Mesenteric fat pad (tissue), 1 donor: ENCODE measurements around the gene CPNE1. TPM values are rescaled to one million over a fixed set of nuclear protein-coding genes. Genes with fewer than 3 reads are reported as not detected.

Experiments used
- DNase-seq: peaks from one replicate; pipeline ENCODE4 v3.0.0-alpha.2; 2020; ENCODE audit warnings: low spot score
- total RNA-seq: library from RNA; stranded (reverse); fragmentation: NEBNext Ultra II Directional; extraction: Animal tissue kit (Norgen Biotek cat#: 25700); gene quantifications from one replicate; pipeline ENCODE4 v1.2.1, GENCODE V29; 2021
- donor health status: DM: yes; HTN: yes; CAD: no.

The CPNE1 gene
- total RNA-seq, 1 donor from 2014 or later, result 126 TPM

DNA sequence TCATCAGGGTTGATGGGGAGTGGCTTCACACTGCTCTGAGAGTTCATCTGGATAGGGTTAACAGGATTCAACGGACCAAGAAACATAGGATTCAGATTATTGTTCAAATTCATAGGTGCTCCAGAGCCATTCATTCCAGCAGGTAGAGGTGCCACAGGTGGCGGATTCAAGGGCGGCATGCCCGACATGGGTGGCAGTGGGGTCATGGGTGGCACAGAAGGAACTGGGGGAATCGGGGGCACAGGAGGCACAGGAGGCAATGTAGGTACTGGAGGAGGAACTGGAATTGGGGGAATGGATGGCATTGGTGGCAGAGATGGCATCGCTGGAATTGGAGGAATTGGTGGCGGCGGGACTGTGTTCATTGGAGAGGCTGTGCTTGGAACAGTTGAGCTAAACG is 10.3 kb downstream of the CPNE1 start:
- no peak for DNase-seq

DNA sequence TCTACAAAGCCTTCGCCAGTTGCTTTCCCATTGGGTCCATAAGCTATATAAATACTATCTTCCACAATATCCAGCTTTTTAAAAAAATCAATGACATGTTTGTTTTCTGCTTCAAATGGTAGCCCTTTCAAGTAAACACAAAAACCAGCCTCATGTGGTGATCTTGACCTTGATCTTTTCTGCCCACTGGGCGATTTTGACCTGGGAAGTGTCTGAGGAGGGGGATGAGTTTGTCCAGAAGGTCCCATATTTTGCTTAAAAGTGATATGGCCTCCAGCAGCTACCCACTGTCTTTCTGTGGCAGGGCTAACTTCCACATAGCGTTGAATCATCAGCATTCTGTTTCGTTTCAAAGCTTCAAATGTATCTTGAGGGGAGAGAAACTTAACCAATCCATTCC is 10.8 kb downstream of the CPNE1 start:
- DNase-seq, result no peak

DNA sequence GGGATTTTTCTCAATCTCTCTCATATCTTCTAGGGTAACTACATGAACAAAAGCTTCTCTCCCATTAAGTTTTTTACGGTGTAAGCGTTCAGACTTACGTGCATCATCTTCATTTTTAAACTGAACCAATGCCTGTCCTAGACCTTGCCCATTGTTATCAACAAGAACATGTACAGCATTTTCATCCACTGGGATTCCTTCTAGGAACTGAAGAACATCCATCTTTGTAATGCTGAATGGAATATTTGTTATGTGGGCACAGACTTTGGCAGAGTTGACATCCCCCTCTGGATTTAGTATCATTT is 11.3 kb downstream of the CPNE1 start:
- no peak for DNase-seq

DNA sequence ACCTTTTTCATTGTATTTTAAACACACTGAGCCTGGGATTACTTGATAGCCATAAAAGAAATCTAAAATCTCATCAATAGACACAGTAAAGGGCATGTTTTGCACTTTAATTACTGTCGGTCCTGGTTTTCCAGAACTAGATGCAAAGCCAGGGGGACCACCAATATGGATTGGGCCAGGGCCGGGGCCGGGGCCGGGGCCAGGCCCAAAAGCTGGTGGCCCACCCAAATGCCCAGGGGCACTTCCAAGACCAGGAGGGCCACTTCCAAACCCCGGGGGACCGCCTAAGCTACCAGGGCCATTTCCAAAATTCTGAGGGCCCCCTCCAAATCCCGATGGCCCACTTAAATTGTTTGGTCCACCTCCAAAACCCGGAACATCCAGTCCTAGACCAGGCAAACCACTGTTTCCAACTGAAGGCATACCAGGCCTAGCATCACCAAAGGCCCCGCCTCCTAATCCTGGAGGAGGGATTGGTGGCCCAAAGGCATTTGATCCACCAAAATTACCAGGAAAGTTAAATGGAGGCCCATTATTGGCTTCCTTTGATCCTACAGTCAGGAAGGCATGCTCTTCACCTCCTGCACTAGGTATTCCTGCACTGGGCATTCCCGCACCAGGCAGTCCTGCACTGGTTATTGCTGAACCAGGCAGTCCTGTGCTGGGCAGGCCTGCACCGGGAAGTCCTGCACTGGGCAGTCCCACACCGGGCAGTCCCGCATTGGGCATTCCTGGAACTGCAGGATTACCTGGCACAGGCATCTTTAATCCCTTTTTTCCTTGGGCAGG is 11.9 kb downstream of the CPNE1 start:
- DNase-seq, result no peak

DNA sequence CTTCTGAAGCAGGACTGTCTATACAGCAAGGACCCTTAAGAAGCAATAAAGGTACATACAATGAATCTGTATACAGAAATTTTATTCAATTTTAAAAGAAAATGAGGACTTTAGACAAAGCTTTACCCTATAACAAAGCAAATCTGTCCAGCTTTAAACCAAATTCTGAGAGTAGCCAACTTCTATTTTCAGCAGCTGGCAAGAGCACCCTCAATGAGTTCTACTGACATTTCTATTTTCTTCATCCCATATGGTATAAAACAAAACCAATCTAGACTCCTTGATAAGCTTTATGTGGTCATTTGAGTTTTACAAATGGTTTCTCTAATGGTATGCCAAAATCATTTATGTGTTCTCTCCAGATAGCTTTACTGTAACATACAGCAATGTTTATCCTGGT is 12.7 kb downstream of the CPNE1 start:
- DNase-seq, result no peak

DNA sequence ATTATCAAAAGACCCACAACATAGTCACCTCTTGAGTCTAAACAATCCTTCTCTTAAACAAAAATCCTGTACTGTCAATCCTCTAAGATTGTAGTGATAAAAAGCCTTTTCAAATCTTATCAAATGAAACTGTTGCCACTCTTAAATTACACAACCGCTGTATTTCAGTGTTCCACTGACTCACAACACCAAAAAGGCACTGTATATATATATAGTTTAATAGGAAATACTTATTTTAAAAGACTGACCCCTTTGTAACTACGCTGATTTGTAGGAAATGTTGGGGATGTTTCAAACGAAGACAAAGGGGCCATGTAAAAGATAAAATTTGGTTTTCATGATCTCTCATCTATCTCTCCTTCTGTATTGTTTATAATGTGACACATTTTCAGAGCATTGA is 14.1 kb downstream of the CPNE1 start:
- no peak for DNase-seq

DNA sequence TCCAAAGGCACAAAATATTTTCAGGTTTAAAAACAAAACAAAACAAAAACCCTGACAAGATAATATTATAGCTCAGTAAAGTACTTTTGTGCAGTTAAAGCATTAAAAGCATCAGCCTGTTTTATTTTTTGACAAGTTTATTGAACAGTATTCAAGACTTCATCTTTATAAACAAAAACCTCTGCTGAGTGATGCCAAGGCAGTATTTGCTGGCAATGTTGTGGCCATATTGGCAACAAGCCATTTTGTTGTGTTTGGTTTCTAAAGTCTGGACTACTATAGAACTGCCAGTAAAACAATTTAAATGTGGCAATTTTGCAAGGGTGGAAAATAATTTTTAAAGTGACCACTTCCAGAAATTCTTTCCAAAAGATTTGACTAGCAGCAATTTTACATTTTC is 15.9 kb downstream of the CPNE1 start:
- DNase-seq, result no peak

DNA sequence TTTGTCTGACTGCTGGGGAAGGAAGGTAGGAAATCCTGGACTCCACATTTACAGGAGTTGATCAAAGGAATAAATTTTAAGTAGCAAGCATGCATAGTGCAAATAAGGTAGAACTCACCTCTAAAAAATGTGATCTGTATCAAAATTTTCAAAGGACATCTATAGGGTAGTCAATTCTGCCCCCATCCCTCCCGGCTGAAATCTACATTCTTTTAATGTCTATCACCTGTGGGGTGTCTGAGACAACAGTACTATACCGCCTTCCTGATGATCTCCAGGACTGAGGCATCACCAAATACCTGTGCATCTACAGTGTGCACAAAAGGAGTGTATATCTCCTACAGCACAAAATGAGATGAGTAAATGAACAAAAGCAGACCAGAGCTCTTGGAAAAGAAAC is 19.9 kb downstream of the CPNE1 start:
- no peak for DNase-seq

DNA sequence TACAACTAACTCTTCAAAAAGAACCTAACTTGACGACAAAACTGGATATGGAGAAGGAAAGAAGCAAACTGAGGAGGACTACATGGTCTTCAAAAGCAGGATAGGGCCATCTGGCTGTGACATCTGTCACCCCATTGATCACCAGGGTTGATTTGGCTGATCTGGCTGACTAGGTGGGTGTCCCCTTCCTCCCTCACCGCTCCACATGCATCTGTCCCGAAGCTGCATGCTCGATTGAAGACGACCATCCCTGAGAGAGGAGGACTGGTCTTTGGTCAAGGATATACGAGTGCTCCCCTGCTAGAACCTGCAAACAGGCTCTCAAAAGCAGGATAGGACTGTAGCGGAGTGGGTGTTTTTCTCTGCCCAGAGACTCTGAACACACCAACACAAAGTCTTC is 21.7 kb downstream of the CPNE1 start:
- no peak for DNase-seq

DNA sequence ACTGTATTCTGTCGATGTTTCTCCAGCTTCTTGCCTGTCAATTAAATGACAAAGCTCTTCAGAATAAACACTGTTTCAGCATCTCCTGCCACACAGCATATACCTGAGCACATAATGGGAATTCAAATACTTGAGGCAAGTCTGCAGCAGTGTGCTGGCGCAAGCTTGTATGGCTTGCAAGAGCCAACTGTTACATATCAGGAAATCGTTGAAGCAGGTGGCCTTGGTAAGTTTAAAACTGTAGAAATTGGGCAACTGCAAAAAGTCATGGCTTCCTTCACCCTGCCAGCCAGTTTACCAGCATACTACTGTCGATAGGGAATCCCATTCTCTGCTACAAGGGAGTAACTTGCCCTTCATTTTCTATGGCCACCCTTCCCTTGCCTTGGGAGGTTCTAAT is 23.0 kb downstream of the CPNE1 start:
- DNase-seq, result no peak

DNA sequence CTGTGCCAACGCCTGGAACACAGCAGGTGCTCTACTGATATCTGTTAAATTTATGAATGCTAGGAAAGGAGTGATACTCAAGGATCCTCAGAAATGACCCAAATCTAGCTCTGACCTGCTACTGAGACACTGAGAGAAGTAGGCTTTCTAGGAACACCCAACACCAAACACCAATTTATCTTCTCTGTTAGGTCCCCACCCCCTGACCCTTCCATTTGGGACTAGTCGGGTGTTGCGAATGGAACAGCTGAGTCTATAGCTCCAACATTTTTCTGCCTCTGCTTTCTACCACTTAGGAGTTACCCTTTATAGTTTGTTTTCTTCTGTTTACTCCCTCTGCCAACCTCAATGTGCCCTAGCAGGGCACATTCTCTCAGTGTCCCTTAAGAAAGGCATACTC is 24.0 kb downstream of the CPNE1 start:
- DNase-seq, result no peak

DNA sequence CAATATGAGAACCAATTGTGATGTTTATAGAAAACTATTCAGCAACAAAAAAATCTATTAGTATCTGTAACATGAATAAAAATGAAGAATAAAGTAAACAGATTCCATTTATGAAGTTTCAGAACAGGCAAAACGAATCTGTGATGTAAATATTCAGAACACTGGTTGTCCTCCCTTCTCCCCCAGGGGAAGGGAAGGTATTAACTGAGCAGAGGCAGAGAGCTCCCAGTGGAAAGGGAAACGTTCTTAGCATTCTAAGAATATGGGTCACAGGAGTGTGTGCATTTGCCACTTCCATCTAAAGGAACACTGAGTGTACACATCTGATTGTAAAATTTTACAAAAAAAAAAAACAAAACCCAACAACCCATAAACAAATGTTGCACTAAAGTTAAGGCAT is 25.9 kb downstream of the CPNE1 start:
- DNase-seq, result no peak

DNA sequence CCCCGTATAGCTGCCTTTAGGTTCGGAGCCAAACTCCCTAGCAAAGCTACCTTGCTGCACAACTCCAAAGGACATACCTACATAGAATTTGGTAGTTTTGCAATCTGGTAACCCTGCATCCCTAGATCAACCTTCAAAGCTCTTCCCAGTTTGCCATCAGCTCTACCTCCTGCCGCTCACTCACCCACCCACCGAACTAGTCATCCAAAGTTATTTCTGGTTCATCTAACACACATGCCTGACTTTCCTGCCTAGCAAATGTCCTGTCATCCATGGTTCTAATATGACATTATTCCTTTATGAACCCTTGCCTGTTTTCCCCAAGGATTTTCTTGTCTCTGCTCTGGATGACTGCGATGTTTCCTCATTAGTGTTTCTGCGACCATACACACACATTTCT is 27.4 kb downstream of the CPNE1 start:
- DNase-seq, result no peak

DNA sequence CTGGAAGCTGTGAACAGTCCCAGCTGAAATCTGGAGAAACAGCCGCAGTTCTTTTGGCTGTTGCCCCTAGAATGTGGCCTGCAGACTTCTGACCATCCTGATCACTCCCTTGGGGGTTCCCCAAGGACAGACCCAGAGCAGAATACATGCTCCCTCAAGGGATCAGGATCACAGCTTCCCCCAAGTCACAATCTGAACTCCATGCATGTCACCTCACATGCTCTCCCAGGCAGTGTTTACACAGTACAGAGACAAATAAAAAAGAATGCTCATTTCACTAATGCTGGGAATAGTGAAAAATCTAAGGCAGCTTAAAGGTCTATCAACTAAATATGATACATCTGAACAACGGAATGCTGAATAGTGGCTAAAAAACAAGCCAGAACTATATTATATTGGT is 28.6 kb downstream of the CPNE1 start:
- no peak for DNase-seq

DNA sequence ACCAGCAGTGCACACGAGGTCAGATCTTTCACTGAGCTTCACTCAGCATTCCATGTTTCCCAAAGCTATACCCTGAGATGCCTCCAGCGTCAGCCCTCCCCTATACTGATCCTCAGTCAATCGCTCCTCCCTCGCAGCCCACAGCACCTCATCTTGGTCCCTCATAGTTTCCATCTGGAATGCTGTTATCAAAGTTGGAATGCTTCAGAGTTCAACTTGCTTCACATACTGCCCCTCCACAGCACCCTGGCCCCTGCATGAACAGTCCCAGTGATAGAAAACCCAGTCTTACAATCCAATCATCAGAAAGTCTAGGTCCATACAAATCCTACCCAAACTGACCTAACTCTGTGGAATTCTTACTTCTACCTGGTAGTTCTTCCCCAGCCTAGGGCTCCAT is 29.0 kb downstream of the CPNE1 start:
- DNase-seq, result no peak

DNA sequence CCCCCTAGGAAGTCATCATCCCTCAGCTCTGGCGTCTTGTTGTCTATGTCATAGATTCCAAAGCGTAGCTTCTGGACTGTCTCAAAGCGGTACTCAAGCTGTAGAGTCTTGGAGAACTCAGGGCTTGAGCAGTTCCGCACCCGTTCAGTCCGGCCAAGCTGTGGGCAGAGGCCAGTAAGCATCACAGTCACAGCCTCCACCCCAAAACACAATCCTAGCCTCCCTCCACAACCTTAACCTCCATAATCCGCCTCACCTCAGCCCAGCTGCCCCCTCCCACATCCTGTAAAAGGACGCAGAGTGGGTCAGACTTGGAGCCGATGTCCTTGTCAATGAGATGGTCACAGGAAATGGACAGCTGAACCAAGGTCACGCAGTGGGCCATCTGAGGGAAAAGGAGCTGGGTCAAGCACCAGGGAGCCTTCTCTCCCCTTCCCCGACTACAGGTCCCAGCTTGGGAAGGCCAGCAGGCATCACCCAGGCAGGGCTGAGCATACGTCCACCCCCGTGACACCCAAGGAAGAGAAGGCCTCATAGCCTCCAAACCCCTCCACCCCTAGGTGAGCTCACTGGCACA is 32.1 kb downstream of the CPNE1 start:
- DNase-seq, result no peak

DNA sequence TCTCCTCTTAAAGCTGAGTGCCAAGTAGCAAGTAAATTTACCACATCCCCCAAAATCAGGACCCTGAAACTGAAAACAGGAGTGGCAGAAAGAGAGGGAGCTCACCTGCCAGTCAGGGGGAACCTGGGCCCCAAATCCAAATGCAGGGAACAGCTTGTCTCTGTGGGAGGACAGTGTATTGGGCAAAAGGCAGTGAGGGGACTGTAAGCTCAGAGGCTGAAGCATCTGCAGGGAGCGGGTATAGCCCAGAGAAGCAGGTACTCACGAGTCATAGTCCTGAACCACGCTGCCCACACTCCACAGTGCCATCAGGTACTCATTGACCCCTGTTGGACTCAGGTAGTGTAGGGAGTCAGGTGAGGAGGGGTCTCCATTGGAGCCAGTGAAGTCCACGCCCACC is 34.1 kb downstream of the CPNE1 start:
- no peak for DNase-seq

DNA sequence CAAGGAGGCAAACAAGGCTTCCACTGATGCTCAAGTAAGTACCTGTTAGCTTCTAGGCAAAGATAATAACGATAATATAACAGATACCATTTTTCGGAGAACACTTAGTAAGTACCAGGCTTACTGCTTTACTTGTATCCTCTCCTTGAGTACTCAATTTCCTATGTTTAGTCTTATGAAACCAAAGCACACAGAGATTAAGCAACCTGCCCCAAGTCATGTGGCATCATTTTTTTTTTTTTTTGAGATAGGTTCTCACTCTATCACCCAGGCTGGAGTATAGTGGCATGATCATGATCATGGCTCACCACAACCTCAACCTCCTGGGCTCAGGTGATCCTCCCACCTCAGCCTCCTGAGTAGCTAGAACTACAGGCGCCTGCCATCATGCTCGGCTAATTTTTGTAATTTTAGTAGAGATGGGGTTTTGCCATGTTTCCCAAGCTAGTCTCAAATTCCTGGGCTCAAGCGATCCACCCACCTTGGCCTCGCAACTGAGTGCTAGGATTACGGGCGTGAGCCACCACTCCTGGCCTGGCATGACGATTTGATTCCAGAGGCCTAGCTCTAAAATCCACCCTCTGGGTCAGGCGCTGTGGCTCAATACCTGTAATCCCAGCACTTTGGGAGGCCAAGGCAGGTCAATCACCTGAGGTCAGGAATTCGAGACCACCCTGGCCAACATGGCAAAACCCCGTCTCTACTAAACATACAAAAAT is 35.1 kb downstream of the CPNE1 start:
- no peak for DNase-seq

DNA sequence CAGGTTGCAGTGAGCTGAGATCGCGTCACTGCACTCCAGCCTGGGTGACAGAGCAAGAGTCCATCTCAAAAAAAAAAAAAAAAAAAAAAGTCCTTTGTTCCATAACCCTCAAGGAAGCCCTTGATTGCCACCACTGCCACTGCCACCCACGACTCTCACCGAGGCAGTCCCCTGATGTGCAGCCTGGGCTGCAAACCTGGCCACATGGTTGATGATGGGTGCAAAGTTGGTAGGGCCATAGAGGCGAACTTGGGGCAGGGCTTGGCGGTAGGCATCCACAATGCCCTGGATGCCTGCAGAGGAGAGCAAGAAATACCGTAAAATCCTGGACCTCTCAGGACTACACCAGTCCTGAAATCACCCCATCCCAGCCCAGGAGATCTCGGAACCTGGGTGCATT is 37.6 kb downstream of the CPNE1 start:
- DNase-seq, result no peak

DNA sequence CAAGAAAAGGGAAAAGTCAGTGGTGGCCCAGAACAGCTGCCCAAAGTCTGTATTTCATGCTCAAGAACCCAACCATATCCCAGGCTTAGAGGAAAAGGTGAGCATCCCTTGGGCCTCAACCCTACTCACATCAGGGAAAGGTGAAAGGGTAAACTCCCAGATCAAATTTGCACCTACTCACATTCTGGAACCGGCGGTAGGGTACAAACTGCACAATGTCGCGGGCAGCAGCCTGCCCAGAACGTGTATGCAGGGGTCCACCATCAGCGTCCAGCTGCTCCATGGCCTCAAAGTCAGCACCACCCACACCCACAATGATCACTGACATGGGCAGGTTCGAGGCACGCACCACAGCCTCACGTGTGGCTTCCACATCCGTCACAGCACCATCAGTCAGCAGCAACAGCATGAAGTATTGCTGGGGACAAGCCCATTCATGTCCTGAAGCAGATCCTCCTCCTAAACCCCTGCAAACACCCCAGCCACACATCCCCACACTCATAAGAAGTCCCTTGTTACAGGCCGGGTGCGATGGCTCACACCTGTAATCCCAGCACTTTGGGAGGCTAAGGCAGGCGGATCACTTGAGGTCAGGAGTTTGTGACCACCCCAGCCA is 38.2 kb downstream of the CPNE1 start:
- no peak for DNase-seq

DNA sequence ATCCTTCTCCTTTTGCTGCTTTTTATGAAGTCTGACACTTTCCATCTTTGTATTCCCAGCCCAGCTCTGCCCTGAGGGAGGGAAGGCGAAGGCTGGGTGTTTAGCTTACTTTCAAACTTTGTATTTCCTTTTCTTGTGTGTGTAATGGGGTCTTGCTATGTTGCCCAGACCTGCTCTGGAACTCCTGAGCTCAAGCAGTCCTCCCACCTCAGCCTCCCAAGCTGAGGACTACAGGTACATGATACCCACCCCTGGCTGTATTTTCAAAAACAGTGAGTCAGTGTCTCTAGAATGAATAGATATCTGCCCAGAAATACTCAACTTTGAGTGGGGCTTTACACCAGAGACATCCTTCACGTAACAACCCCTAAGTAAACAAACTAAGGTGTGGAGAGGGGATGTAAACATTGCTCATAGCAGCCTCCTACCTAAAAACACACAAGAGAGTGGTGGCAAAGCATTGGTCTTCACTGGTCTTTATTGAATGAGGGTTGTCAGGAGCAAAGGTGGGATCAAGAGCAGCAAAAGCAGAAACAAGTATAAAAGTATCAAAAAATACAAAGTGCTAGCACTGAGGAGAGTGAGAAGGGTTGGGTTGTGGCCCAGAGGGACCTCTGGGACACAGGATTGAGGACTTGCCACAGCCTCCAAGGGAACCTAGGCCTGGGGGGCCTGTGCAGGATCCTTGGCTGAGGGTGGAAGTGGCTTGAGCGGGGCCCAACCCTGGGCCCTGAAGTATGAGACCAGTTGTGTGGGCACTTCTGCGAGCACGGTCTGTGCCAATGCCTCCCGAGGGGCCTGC is 38.9 kb downstream of the CPNE1 start:
- no peak for DNase-seq

DNA sequence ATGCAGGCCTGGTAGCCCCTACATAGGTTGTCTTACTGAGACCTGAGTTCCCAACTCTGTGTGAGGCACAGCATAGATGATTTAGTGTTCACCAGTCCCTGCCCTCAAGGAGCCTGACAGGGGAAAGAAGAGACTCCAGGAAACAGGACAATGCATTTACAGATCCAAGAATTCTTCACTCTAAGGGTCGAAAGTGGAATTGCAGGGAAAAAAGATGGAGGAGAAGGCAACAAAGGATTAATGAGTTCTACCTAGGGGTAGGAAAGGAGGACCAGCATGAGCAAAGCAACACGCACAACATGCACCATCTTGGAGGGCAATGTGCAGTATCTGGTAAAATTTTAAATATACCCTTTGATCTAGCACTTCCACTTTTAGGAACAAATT is 43.1 kb downstream of the CPNE1 start:
- no peak for DNase-seq
